Measurements from ENCODE around the gene MFSD12. TPM values are rescaled to one million over a fixed set of nuclear protein-coding genes. Genes with fewer than 3 reads are reported as not detected.

The MFSD12 gene
- total RNA-seq, 1 experiment from 2014 or later, result 2,669 TPM

DNA sequence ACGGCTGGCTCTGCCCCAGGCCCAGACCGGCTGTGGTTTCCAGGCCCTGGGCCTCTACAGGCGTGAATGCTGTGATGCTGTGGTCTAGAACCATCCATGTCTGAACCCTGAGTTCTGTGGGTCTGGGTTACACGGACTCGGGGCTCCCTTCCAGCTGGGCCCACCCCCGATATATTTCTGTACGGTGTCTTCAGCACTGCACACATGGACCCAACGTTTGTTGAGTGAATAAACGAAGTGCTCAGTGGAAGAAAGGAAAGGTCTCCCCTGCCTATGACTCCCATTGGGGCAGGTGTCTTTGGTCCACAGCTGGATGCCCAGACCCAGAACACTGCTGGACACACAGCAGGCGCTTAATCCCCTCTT is 11.7 kb downstream of the MFSD12 start:
- in situ Hi-C loops (cut with HindIII; ENCODE audit: low pct_unique_long_range_greater_than_20kb, low sequenced_read_pairs), result no loop called here
- DNase-seq (ENCODE audit: low read depth, low spot score), result no peak

DNA sequence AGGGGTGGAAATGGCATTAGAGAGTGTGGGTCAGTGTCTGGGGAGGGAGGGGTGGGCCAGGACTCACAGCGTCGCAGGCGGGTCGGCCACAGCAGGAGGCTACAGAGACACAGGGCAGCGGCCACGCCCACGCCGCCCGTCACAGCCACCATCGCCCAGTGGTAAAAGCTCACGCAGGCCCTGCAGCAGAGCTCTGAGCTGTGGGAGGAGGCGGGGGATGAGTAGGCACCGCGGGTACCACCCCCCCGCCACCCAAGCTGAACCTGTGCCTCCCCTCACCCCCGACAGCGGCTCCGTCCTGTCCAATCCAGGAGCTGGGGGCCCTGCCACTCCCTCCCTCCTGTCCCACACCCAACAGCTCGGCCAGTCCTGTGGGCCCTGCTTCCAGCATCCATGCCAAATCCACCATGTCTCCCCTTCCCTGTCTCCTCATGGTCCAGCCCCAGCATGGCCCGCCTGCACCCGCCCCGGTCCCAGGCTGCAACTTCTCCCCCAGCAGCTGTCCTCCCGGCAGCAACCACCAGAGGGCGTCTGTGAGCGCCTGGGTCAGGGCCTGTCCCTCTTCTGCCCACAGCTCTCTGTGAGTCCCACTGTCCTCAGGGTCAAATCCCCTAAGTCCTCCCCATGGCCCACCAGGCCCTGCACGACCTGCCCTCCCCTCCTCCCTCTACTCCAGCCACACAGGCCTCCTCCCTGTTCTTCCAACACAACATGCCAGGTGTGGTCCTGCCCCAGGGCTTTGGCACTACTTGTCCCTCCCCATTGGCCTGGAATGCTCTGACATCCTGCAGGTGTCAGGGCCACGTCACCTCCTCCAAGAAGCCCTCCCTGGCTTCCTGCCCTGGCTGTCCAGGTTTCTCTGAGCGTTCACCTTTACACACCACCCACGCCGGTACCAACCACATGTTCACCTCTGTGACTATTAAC is 12.4 kb downstream of the MFSD12 start:
- in situ Hi-C loops (cut with HindIII; ENCODE audit: low pct_unique_long_range_greater_than_20kb, low sequenced_read_pairs), result no loop called here
- peak; percentile 66 for DNase-seq (ENCODE audit: low read depth, low spot score)

DNA sequence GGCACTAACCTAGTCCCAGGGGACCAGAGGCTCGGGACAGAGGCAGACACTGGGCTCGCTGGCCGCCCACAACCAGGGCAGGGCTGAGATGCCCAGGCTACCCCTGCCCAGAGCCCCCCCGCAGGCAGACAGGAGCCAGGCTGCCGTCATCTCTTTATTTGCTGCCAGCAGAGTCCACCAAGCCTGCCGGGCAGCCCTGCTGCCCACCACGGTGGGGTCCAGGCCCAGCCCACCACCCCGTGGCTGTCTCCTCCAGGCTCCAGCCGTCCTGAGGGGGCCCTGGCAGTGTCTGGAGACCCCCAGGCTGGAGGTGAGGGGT is 13.4 kb downstream of the MFSD12 start:
- DNase-seq (ENCODE audit: low read depth, low spot score), result no peak
- in situ Hi-C loops (cut with HindIII; ENCODE audit: low pct_unique_long_range_greater_than_20kb, low sequenced_read_pairs), result no loop called here

- in situ Hi-C loops (cut with HindIII; ENCODE audit: low pct_unique_long_range_greater_than_20kb, low sequenced_read_pairs), result no loop called here
- DNase-seq (ENCODE audit: low read depth, low spot score), result peak; percentile 21
Measured at GRCh38 chr19:3543150-3544057, 14.0 kb downstream of the MFSD12 start.

- in situ Hi-C loops (cut with HindIII; ENCODE audit: low pct_unique_long_range_greater_than_20kb, low sequenced_read_pairs), result no loop called here
- DNase-seq (ENCODE audit: low read depth, low spot score), result no peak
Measured at GRCh38 chr19:3539756-3540118, 17.6 kb downstream of the MFSD12 start.

GRCh38 chr19:3538965-3539755 is 18.2 kb downstream of the MFSD12 start, which contains the start of gene TEKTIP1:
TEKTIP1 (plus strand) TSS chr19:3539174; CDS start chr19:3539178, 4 bp downstream.
- in situ Hi-C loops (cut with HindIII; ENCODE audit: low pct_unique_long_range_greater_than_20kb, low sequenced_read_pairs), result no loop called here
- DNase-seq (ENCODE audit: low read depth, low spot score), result peak; percentile 81

DNA sequence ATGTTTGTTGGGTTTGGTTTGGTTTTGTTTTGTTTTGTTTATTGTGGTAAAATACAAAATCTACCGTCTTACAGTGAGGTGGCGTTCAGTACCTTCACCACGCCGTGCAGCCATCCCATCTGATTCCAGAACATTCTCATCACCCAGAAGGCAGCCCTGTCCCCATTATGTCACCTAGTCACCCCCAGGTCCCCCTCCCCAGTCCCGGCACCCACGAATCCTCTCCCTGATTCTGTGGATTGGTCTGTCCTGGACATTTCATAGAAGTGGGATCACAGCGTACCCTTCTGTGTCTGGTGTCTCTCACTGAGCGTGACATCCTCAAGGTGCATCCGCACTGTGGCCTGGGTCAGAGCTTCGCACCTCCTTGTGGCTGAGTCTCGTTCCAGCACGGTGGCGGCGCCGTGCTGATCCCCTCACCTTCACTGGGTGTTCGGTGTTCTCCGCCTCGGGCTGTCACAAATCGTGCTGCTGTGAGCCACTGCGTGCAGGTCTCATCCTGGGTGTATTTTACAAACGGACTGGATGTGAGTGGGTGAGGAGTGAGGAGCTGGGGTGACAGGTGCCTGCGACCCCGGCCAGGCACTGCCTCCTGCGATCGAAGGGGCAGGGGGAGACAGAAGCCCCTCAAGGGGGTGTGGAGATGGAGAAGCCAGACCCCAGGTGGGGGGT is 19.0 kb downstream of the MFSD12 start:
- in situ Hi-C loops (cut with HindIII; ENCODE audit: low pct_unique_long_range_greater_than_20kb, low sequenced_read_pairs), result no loop called here
- peak; percentile 59 for DNase-seq (ENCODE audit: low read depth, low spot score)

GRCh38 chr19:3537438-3538240 is 19.7 kb downstream of the MFSD12 start:
- peak; percentile 74 for DNase-seq (ENCODE audit: low read depth, low spot score)

DNA sequence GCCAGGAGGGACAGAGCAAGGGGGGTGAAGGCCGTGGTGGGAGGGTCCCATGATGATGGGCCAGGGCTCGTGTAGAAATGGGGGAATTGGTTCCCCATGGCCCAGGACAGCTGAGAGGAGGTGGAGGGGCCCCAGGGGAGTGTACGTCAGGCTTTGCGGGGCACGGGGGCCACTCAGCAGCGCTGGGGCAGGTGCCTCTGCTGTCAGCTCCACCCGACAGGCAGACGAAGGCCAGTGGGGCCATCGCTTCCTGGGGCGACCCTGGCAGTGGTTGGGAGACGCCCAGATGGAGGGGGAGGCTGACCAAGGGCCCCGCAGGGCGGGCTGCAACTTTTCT is 20.3 kb downstream of the MFSD12 start:
- no peak for DNase-seq (ENCODE audit: low read depth, low spot score)
- in situ Hi-C loops (cut with HindIII; ENCODE audit: low pct_unique_long_range_greater_than_20kb, low sequenced_read_pairs), result no loop called here

More at GRCh38 chr19:3537438-3538240, 19.7 kb downstream of the MFSD12 start:
- in situ Hi-C loops (cut with HindIII; ENCODE audit: low pct_unique_long_range_greater_than_20kb, low sequenced_read_pairs), result no loop called here

DNA sequence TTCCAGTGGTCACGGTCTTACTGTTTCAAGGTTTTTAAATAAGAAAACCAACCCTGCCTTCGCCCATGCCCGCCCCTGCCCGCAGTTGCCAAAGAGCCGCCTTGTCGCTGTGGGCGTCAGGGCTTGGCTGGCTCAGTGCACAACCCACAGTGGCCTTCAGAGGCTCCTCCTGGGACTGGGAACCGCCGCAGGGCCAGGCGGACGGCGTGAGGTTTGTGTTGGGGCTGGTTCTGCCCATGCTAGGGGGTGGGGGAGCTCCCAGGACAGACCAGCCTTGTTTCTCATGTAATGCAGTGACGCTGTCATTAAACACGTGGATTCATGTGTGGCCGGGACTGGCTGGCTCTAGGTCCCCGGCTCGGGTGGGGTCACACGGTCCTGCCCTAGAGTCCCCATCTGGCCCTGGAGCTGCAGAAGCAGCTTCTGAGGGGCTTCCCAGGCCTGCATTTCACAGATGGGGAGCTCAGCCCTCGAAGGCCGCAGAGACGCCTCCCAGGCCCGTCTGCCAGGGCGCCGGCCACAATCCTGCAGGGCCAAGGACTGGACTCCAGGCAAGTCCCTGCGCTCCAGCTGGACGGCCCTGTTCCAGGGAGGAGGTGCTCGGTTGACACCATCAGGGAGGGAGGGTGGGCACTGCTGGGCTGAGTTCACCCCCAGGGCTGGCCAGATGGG is 20.8 kb downstream of the MFSD12 start:
- peak; percentile 96 for DNase-seq (ENCODE audit: low read depth, low spot score)
- in situ Hi-C loops (cut with HindIII; ENCODE audit: low pct_unique_long_range_greater_than_20kb, low sequenced_read_pairs), result no loop called here

DNA sequence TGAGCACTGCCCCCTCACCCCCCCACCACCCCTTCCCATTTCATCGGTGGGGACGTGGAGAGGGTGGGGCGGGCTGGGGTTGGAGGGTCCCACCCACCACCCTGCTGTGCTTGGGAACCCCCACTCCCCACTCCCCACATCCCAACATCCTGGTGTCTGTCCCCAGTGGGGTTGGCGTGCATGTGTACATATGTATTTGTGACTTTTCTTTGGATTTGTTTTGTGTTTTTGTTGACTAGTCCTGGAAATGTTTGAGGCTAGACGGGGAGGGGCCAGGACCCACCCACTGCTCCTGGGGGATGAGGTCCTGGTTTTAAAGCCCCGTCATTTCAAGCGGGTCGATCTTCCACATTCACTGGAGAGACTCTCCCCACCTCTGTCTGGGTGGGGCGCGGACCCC is 21.4 kb downstream of the MFSD12 start:
- DNase-seq (ENCODE audit: low read depth, low spot score), result peak; percentile 50
- in situ Hi-C loops (cut with HindIII; ENCODE audit: low pct_unique_long_range_greater_than_20kb, low sequenced_read_pairs), result no loop called here

GRCh38 chr19:3535563-3535965 is 21.8 kb downstream of the MFSD12 start:
- in situ Hi-C loops (cut with HindIII; ENCODE audit: low pct_unique_long_range_greater_than_20kb, low sequenced_read_pairs), result no loop called here
- DNase-seq (ENCODE audit: low read depth, low spot score), result peak; percentile 40

GRCh38 chr19:3535235-3535535 is 22.2 kb downstream of the MFSD12 start:
- in situ Hi-C loops (cut with HindIII; ENCODE audit: low pct_unique_long_range_greater_than_20kb, low sequenced_read_pairs), result no loop called here

DNA sequence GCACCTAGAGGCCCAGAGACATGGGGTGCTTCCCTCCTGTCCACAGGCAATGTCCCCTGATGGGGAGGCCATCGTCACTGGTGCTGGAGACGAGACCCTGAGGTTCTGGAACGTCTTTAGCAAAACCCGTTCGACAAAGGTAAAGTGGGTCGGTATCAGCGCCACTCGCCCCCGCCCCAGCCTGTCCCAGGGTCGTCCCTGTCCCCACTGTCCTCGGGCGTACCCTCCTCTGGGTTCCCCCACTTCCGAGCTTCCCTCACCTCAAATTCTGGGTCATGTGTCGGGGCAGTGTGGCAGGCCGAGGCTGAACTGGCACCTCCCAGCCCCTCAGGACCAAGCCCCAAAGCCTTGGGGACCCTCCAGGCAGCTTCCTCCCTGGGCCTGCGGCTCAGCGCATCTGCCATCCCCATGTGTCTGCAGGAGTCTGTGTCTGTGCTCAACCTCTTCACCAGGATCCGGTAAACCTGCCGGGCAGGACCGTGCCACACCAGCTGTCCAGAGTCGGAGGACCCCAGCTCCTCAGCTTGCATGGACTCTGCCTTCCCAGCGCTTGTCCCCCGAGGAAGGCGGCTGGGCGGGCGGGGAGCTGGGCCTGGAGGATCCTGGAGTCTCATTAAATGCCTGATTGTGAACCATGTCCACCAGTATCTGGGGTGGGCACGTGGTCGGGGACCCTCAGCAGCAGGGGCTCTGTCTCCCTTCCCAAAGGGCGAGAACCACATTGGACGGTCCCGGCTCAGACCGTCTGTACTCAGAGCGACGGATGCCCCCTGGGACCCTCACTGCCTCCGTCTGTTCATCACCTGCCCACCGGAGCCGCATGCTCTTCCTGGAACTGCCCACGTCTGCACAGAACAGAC is 22.8 kb downstream of the MFSD12 start:
- in situ Hi-C loops (cut with HindIII; ENCODE audit: low pct_unique_long_range_greater_than_20kb, low sequenced_read_pairs), result no loop called here
- DNase-seq (ENCODE audit: low read depth, low spot score), result no peak

More at GRCh38 chr19:3535235-3535535, 22.2 kb downstream of the MFSD12 start:
- no peak for DNase-seq (ENCODE audit: low read depth, low spot score)

DNA sequence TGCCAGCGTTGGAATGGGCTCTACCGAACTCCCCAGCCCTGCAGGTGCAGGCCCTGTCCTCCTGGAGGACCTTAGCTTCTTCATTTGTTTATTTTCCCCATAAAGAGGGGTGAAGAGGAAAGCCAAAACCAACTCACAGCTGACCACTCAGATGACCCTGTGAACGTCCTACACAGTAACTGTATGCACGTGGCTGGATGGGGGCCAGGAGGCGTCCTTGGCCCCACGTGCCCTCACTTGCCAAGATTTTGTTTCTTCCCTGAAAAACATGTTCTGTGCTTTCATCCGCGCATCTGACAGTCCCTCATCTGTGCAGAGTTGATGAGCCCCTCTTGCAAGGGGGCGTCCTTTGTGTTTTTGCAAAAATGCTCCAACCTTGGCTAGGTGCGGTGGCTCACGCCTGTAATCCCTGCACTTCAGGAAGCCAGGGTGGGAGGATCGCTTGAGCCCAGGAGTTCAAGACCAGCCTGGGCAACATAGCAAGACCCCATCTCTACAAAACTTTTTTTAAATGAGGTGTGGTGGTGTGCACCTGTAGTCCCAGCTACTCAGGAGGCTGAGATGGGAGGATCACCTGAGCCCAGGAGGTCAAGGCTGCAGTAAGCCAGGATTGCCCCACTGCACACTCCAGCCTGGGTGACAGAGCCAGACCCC is 23.7 kb downstream of the MFSD12 start:
- DNase-seq (ENCODE audit: low read depth, low spot score), result no peak

More for the DNA sequence above, 23.7 kb downstream of the MFSD12 start:
- in situ Hi-C loops (cut with HindIII; ENCODE audit: low pct_unique_long_range_greater_than_20kb, low sequenced_read_pairs), result no loop called here

All from SK-MEL-5 (cell line).